GM12801 (cell line): ENCODE results near the gene RGPD3.
"Not testable (repeated sequence)": the region's sequence is repeated elsewhere in the genome, so short reads cannot be mapped to it uniquely, and the experiment has no call there.

Experiments
- TF ChIP-seq, protein P1 (sequence below): IDR thresholded peaks from one replicate; pipeline ENCODE4 v1.5.1; 2011; ENCODE audit warnings: control low read depth; ENCODE audit not compliant: insufficient read length; ENCODE audit errors: extremely low read depth

The RGPD3 gene

DNA sequence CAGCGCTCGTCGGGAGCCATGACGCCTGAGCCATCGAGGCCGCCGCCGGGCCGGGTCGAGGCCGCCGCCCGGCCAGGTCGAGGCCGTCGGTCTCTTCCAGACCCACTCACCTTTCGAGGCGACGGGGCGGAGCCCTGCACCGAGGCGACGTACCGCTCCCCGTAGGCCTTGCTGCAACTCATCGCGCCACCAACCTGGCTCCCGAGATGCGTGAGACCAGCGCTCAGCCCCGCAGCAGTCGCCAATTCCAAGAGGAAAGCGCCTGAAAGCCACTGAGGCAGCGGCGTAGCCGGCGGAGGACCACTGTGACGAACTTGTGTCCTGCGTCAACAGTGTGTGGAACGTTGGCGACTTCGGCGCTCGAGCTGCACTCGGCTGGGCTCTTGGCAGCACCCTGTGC is at the start of gene RGPD3:
Gene RGPD3 (minus strand): TSS at position 307 of the 400 bp plus-strand sequence. CDS start 125 bp downstream, at position 182.
- TF ChIP-seq, protein P1, sequence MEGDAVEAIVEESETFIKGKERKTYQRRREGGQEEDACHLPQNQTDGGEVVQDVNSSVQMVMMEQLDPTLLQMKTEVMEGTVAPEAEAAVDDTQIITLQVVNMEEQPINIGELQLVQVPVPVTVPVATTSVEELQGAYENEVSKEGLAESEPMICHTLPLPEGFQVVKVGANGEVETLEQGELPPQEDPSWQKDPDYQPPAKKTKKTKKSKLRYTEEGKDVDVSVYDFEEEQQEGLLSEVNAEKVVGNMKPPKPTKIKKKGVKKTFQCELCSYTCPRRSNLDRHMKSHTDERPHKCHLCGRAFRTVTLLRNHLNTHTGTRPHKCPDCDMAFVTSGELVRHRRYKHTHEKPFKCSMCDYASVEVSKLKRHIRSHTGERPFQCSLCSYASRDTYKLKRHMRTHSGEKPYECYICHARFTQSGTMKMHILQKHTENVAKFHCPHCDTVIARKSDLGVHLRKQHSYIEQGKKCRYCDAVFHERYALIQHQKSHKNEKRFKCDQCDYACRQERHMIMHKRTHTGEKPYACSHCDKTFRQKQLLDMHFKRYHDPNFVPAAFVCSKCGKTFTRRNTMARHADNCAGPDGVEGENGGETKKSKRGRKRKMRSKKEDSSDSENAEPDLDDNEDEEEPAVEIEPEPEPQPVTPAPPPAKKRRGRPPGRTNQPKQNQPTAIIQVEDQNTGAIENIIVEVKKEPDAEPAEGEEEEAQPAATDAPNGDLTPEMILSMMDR = not testable (repeated sequence)

DNA sequence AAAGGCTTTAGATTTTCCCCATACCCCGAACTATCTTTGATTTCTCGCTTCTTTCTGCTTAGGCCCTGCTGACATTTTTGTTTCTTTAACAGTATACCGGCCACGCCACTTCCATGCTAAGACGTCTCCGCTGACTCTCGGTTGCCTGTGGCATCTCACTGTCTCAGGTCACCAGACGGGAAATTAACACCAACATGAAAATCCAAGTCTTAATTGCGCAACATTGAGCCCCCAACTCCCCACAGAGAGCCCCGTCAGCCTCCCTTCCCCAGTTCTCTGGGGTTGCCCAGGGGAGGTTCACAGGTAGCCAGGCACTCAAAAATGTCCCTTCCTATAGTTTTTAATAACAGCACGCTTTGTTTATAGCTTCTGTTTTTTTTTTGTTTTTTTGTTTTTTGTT is 49.1 kb upstream of the RGPD3 start:
- TF ChIP-seq, protein P1 = no peak

DNA sequence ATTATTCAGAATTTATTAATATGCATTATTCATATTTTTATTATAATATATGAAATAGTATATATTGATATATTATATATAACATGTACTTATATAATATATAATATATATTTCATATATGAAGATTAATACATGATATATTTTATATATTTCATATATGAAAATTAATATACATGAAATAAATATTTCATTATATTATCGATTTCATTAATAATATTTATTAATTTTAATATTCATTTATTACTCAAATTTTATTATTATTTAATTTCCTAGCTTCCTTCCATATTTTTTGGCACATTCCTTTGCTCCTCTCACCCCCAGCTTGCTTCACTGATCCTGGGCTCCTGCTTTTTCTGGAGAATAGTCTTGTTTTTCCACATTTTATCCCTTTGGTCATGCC is 48.7 kb upstream of the RGPD3 start:
- TF ChIP-seq, protein P1 = no peak

DNA sequence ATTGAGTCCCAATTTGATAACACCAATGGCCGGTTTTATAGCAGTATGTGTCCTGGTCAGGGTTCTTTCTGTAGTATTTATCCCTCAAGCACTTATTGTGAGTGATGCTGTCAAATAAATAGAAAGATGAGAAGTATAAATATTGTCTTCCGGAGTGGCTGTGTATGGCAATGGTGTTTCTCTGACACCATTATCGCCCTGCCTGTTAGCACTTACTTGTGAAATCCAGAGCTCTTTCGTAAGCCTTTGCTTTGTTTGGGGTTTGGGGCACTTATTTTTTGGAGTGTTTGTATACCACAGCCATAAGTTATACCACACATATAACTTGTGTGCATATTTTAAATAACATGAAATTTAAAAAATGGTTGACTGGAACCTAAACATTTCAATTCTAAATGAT is 48.2 kb upstream of the RGPD3 start:
- TF ChIP-seq, protein P1 = no peak

DNA sequence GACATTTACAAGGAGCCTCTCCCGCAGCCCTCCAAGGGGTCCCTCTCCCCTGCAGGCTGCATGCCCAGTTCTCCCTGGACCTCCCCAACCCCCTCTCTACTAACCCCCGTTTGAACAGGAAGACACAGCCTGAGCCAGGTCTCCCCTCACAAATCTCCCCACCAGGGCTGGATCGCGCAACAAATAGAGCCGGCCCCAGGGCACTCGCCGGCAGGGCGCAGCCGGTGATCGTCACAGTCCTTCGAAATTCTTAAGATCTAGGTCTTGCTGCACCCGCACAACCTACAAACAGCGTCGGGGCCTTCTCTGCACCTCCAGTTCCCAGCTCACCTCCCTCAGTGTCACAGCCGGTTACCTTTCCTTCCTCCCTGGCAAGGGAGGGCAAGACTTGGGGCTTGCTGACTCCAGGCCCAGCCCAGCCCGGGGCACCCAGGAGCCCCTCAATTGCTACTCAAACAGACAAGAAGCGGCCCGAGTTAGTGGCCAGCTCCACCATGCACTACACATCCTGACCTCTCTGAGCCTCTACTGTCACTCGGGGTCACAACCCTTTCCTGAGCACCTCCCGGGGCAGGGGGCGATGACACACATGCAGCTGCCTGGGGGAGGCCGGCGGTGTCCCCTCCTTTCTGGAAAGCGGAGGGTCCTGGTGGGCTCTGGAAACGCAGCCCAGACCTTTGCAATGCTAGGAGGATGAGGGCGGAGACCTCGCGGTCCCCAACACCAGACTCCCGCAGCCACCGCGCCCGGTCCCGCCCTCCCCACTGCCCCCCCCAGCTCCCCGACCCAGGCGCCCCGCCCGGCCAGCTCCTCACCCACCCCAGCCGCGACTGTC is 18.6 kb upstream of the RGPD3 start, which contains the start of gene CD8B2:
Gene CD8B2 (plus strand): TSS at position 814 of the 835 bp plus-strand sequence. CDS start 63 bp downstream, outside the sequence.
- TF ChIP-seq, protein P1 = not testable (repeated sequence)

DNA sequence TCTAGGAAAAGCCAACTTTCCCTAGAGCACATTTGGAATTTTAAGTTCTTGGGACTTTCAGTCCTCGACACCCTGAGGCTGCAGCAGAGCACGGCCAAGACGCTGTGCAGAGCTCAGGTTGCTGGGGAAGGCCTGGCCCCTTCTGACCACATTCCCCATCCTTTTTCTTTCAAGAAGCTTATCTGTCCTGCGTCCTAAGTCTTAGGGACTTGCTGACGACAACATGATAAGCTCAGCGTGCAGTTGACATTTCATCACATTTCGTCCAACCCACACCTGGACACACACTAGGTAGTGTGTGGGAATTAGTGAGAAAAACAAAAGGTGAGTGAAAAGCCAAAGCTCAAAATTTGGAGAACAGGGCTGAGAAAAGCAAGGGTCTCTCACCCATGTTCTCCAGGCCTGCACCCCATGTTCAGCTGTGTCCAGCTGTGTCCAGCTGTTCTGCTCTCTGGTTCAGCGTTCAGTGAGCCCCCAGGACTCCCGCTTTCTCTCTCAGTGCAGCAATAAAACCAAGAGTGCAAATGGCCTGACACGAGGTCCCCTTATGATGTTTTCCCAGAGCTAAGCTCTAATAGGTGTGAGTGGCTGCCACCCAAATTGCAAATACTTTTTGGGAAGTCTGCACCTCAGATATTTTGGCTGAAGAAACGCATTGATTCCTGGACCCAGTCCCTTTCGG is 101.9 kb downstream of the RGPD3 start:
- TF ChIP-seq, protein P1 = no peak

DNA sequence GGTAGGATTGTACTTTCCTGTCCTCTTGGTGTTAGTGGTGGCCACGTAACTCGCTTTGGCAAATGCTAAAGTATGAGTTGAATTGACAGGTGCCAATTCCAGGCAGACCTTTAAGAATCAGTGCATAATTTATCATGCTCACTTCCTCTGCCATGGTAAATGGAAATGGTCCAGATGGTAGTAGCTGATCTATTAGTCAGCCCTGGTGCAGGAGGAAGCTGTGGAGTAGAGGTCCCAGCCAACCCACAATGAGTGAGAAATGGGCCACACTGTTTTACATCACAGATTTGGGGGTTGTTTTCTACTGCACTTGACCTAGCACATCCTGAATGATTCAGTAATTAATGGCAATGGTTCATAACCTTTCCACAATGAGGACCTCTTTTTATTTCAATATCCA is 104.4 kb downstream of the RGPD3 start:
- TF ChIP-seq, protein P1 = no peak
